T47D (cell line): Measurements from ENCODE around the gene ZBTB44.
"Not testable (repeated sequence)": the region's sequence is repeated elsewhere in the genome, so short reads cannot be mapped to it uniquely, and the experiment has no call there.

ENCODE experiments used
- DNase-seq, 2 experiments: peaks; one replicate each; pipeline versions ENCODE4 v3.0.0 to v3.0.0-alpha.2; 2011 to 2012; ENCODE audit warnings: low read depth in 1 of 2, low spot score in 1 of 2
- JUND ChIP-seq: IDR thresholded peaks from 2 replicates; pipeline ENCODE4 v1.6.1; 2012; ENCODE audit warnings: low read depth
- in situ Hi-C: cut with HindIII; loops from 2 replicates; pipeline ENCODE4 v1.10.0; 2016; ENCODE audit warnings: low sequenced_read_pairs, low pct_unique_long_range_greater_than_20kb

Gene ZBTB44

GRCh38 chr11:130301002-130301401 lies 13.7 kb downstream of the ZBTB44 start:
- no peak for TF ChIP-seq JUND
- in situ Hi-C loops: no loop called here
- no peak for DNase-seq

- TF ChIP-seq JUND: no peak
- in situ Hi-C loops: no loop called here
- DNase-seq: no peak
These were observed 14.2 kb downstream of the ZBTB44 start for GRCh38 chr11:130300567-130300966.

GRCh38 chr11:130299978-130300377 lies 14.7 kb downstream of the ZBTB44 start:
- no peak for DNase-seq
- in situ Hi-C loops: no loop called here
- no peak for TF ChIP-seq JUND

GRCh38 chr11:130295657-130296056 lies 19.1 kb downstream of the ZBTB44 start:
- TF ChIP-seq JUND: no peak
- in situ Hi-C loops: no loop called here
- DNase-seq: no peak

GRCh38 chr11:130282111-130282510 lies 32.6 kb downstream of the ZBTB44 start:
- in situ Hi-C loops: no loop called here
- no peak for TF ChIP-seq JUND
- no peak for DNase-seq

- in situ Hi-C loops, DNase-seq: not testable (repeated sequence)
These were observed 33.4 kb downstream of the ZBTB44 start for GRCh38 chr11:130281341-130281740.

- in situ Hi-C loops: no loop called here
- no peak for TF ChIP-seq JUND
- no peak for DNase-seq
These were observed 34.7 kb downstream of the ZBTB44 start for GRCh38 chr11:130279989-130280388.

GRCh38 chr11:130278745-130279144 lies 36.0 kb downstream of the ZBTB44 start:
- no peak for DNase-seq
- in situ Hi-C loops: no loop called here
- TF ChIP-seq JUND: no peak

- TF ChIP-seq JUND: no peak
- in situ Hi-C loops: no loop called here
- no peak for DNase-seq
These were observed 36.6 kb downstream of the ZBTB44 start for GRCh38 chr11:130278151-130278550.

- in situ Hi-C loops: no loop called here
These were observed 42.4 kb downstream of the ZBTB44 start for GRCh38 chr11:130272336-130272735.

GRCh38 chr11:130269326-130269943 lies 45.3 kb downstream of the ZBTB44 start:
- TF ChIP-seq JUND: no peak
- in situ Hi-C loops: no loop called here
- DNase-seq: no peak

More at GRCh38 chr11:130272336-130272735, 42.4 kb downstream of the ZBTB44 start:
- TF ChIP-seq JUND: no peak
- DNase-seq: no peak

GRCh38 chr11:130263351-130263750 lies 51.4 kb downstream of the ZBTB44 start:
- no peak for DNase-seq
- TF ChIP-seq JUND: no peak

GRCh38 chr11:130262424-130262823 lies 52.3 kb downstream of the ZBTB44 start:
- TF ChIP-seq JUND: no peak
- DNase-seq: no peak
- in situ Hi-C loops: no loop called here

More at GRCh38 chr11:130263351-130263750, 51.4 kb downstream of the ZBTB44 start:
- in situ Hi-C loops: no loop called here

GRCh38 chr11:130261571-130261970 lies 53.1 kb downstream of the ZBTB44 start:
- no peak for DNase-seq
- in situ Hi-C loops: no loop called here
- no peak for TF ChIP-seq JUND
